ENCODE data around the gene MTAP.

DNA sequence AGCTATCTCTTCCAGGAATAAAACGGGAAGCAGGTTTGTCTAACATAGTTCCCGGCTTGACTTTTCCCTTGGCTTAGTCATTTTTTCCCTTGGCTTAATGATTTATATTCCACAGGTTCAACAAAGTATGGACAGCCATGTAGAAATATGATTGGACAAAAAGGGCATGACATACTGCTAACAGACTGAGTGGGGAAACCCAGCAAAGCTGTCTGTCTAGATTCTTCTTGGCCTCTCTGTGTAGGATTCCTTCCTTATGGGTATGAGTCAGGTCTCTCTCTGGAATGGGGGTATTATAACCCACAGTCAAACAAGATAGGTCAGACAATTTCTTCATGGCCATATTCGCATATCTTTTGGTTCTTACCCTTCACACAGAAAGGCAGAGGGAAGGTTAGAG is 5.7 kb upstream of the MTAP start:
- TF ChIP-seq, protein P1, sequence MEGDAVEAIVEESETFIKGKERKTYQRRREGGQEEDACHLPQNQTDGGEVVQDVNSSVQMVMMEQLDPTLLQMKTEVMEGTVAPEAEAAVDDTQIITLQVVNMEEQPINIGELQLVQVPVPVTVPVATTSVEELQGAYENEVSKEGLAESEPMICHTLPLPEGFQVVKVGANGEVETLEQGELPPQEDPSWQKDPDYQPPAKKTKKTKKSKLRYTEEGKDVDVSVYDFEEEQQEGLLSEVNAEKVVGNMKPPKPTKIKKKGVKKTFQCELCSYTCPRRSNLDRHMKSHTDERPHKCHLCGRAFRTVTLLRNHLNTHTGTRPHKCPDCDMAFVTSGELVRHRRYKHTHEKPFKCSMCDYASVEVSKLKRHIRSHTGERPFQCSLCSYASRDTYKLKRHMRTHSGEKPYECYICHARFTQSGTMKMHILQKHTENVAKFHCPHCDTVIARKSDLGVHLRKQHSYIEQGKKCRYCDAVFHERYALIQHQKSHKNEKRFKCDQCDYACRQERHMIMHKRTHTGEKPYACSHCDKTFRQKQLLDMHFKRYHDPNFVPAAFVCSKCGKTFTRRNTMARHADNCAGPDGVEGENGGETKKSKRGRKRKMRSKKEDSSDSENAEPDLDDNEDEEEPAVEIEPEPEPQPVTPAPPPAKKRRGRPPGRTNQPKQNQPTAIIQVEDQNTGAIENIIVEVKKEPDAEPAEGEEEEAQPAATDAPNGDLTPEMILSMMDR (IDR thresholded peaks at IDR 0.05) = no peak
- TF ChIP-seq POLR2AphosphoS5 (IDR thresholded peaks at IDR 0.05) = no peak

Data from breast epithelium (tissue), 3 donors.